Activated CD4-positive, alpha-beta T cell treated with anti-CD3 and anti-CD28 coated beads for 4 hours (primary cell): Measurements from ENCODE around the gene SRMS.

ENCODE experiments used
- DNase-seq, 2 donors: peaks; one replicate each; pipeline ENCODE4 v3.0.0-alpha.2; 2020

The SRMS gene

GRCh38 chr20:63547725-63548480 lies at the start of gene SRMS:
Gene SRMS, minus strand, starts transcription at chr20:63547749. Its CDS starts 286 bp downstream, at chr20:63547463.
- DNase-seq: no peak

- DNase-seq: no peak
These were observed 48.9 kb upstream of the SRMS start for GRCh38 chr20:63596423-63596822.

GRCh38 chr20:63595416-63596127 lies 48.0 kb upstream of the SRMS start:
- no peak for DNase-seq

- DNase-seq: no peak
These were observed 46.6 kb upstream of the SRMS start for GRCh38 chr20:63594043-63594561.

GRCh38 chr20:63592661-63593060 lies 45.1 kb upstream of the SRMS start:
- no peak for DNase-seq

- no peak for DNase-seq
These were observed 44.3 kb upstream of the SRMS start for GRCh38 chr20:63591786-63592355.

- DNase-seq: no peak
These were observed 43.6 kb upstream of the SRMS start for GRCh38 chr20:63591147-63591533.

- no peak for DNase-seq
These were observed 42.9 kb upstream of the SRMS start for GRCh38 chr20:63590218-63591146.

GRCh38 chr20:63589261-63590217 lies 42.0 kb upstream of the SRMS start:
- no peak for DNase-seq

GRCh38 chr20:63588641-63589041 lies 41.1 kb upstream of the SRMS start:
- DNase-seq: no peak

GRCh38 chr20:63587776-63588591 lies 40.4 kb upstream of the SRMS start:
- no peak for DNase-seq

GRCh38 chr20:63587256-63587655 lies 39.7 kb upstream of the SRMS start:
- DNase-seq: no peak

- no peak for DNase-seq
These were observed 39.2 kb upstream of the SRMS start for GRCh38 chr20:63586797-63587196.

- DNase-seq: no peak
These were observed 38.3 kb upstream of the SRMS start for GRCh38 chr20:63585616-63586565.

- DNase-seq: no peak
These were observed 35.0 kb upstream of the SRMS start for GRCh38 chr20:63582382-63583063.

GRCh38 chr20:63580796-63581461 lies 33.4 kb upstream of the SRMS start:
- peak; percentile 74 to 76 for DNase-seq

GRCh38 chr20:63579017-63579694 lies 31.6 kb upstream of the SRMS start:
- no peak for DNase-seq
